CD4-positive, alpha-beta memory T cell (primary cell): Measurements from ENCODE around the gene SLC7A11. TPM values are rescaled to one million over a fixed set of nuclear protein-coding genes. Genes with fewer than 3 reads are reported as not detected.

Source experiments
- CTCF ChIA-PET: fragments of 350-600 bp; sonication (Branson Sonifier 250); formaldehyde crosslinking; loops from one replicate; lab custom pipeline; 2021; ENCODE audit warnings: inconsistent platforms; ENCODE audit not compliant: partially characterized antibody; lab: Charles Lee
- POLR2A ChIA-PET: fragments of 350-600 bp; sonication (Branson Sonifier 250); formaldehyde crosslinking; loops from one replicate; lab custom pipeline; 2021; ENCODE audit not compliant: partially characterized antibody; lab: Charles Lee
- DNase-seq, 5 donors: peaks; one replicate each; pipeline versions ENCODE4 v3.0.0 to v3.0.0-alpha.2; 2020 to 2022; ENCODE audit warnings: mixed read lengths in 1 of 5
- H3K27ac ChIP-seq: one replicate; pipeline ENCODE4 v1.7.0; 2013; ENCODE audit warnings: low read depth, low read length
- H3K27me3 ChIP-seq: 2 replicates; pipeline ENCODE4 v1.7.0; 2013; ENCODE audit warnings: mild to moderate bottlenecking, low read length, moderate library complexity; ENCODE audit not compliant: insufficient read depth
- H3K36me3 ChIP-seq: 2 replicates; pipeline ENCODE4 v1.7.0; 2013; ENCODE audit warnings: mild to moderate bottlenecking, low read length, moderate library complexity; ENCODE audit not compliant: insufficient read depth
- H3K4me1 ChIP-seq: 2 replicates; pipeline ENCODE4 v1.7.0; 2013; ENCODE audit warnings: mild to moderate bottlenecking, low read length, moderate library complexity; ENCODE audit not compliant: insufficient read depth
- H3K4me3 ChIP-seq, 2 donors: one replicate each; pipeline ENCODE4 v1.7.0; 2013; ENCODE audit warnings: low read length in 2 of 2, mild to moderate bottlenecking in 1 of 2
- H3K9me3 ChIP-seq, 2 donors: one replicate each; pipeline ENCODE4 v1.7.0; 2013; ENCODE audit warnings: low read length in 2 of 2, control low read depth in 1 of 2; ENCODE audit not compliant: control insufficient read depth in 1 of 2
- H3K27ac Mint-ChIP-seq, 7 donors: one replicate each; pipeline ENCODE4 v1.8.0; 2020 to 2021; ENCODE audit warnings: mixed read lengths in 7 of 7, mild to moderate bottlenecking in 6 of 7, inconsistent platforms in 3 of 7, moderate library complexity in 3 of 7
- H3K27me3 Mint-ChIP-seq, 2 donors: one replicate each; pipeline ENCODE4 v1.8.0; 2020 to 2021; ENCODE audit warnings: mixed read lengths in 2 of 2
- H3K36me3 Mint-ChIP-seq, 2 donors: one replicate each; pipeline ENCODE4 v1.8.0; 2020 to 2021; ENCODE audit warnings: mixed read lengths in 2 of 2, inconsistent platforms in 1 of 2, mild to moderate bottlenecking in 1 of 2
- H3K4me1 Mint-ChIP-seq, 4 donors: one replicate each; pipeline ENCODE4 v1.8.0; 2020 to 2021; ENCODE audit warnings: mixed read lengths in 4 of 4, mild to moderate bottlenecking in 1 of 4
- H3K4me3 Mint-ChIP-seq, 8 donors: one replicate each; pipeline ENCODE4 v1.8.0; 2020 to 2021; ENCODE audit warnings: mixed read lengths in 8 of 8, mild to moderate bottlenecking in 7 of 8, moderate library complexity in 6 of 8, inconsistent platforms in 3 of 8
- H3K9me3 Mint-ChIP-seq, 8 donors: one replicate each; pipeline ENCODE4 v1.8.0; 2020 to 2021; ENCODE audit warnings: mixed read lengths in 8 of 8, mild to moderate bottlenecking in 5 of 8, inconsistent platforms in 3 of 8, moderate library complexity in 1 of 8
- intact Hi-C: fragments of 100-400 bp; cut with micrococcal nuclease; formaldehyde crosslinking; loops from one replicate; pipeline ENCODE4 v1.15.1; 2023
- polyA plus RNA-seq, 2 donors: library from polyadenylated mRNA; unstranded; fragments of 300-500 nt; fragmentation: Illumina TruSeq; gene quantifications; one replicate each; pipeline ENCODE4 v1.2.3, GENCODE V29; 2021
- total RNA-seq, 2 experiments: library from RNA; stranded (reverse); gene quantifications; one replicate each; pipeline ENCODE4 v1.2.3, GENCODE V29; 2021

The SLC7A11 gene
- total and polyA plus RNA-seq, 4 experiments from 2014 or later, result 0.78 to 0.93 TPM; not detected in 2

DNA sequence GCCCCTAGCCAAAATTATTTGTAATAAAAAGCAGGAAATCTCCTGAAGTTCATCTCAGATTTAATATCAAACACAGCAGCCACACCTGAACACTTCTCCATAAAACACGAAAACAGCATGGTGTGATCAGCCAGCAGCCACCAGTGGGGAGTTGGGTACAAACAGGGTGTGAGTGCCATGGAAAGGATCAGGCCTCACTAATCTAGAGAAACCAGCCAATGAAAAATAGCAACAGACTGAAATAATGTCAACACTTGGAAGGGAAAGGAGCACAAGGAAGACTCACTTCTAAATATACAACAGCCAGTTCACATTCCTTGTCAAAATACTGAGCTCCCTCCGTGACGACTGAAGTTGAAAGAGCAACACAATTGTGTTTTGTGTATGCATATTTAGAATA is 46.0 kb downstream of the SLC7A11 start:
- no peak overlapping the region for H3K4me3 Mint-ChIP-seq
- H3K36me3 Mint-ChIP-seq, result no peaks in the 10 kb centered on the region
- peaks cover 0 to 2% (median 0%) of the 10 kb centered on the region in 8 donors for H3K9me3 Mint-ChIP-seq
- intact Hi-C loops, result loop anchor here (10.0 kb wide), 1 partner anchor 61 kb away; no protein-coding TSS in a partner anchor
- H3K27me3 ChIP-seq, result no peaks in the 10 kb centered on the region
- H3K4me1 ChIP-seq, result no peaks in the 10 kb centered on the region
- H3K27ac ChIP-seq, result no peak overlapping the region
- no peaks in the 10 kb centered on the region for H3K36me3 ChIP-seq
- no peaks in the 10 kb centered on the region for H3K9me3 ChIP-seq
- H3K27ac Mint-ChIP-seq, result no peak overlapping the region
- H3K27me3 Mint-ChIP-seq, result no peaks in the 10 kb centered on the region
- ChIA-PET POLR2A (no interaction called here), CTCF (no interaction called here)
- H3K4me3 ChIP-seq, result no peak overlapping the region
- no peaks in the 10 kb centered on the region for H3K4me1 Mint-ChIP-seq
- DNase-seq, result no peak

DNA sequence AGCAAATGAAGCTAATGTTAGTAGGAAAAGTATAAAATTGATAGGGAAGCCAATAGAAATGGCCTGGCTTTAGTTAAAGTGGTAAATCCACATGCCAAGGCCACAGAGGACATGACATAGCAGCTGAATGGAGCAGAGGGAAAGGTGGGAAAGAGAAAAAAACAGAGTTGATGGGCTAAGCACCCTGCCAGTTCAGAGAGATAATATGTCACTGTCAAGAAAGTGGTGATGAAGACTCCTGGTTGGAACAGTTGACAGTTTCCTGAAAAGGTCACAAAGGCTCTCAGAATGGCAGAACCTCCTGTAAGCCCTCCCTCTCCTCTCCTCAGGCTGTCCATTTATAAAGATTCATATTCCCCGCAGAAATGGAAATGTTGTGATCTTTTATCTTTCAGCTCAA is 48.2 kb downstream of the SLC7A11 start:
- Histone ChIP-seq H3K27ac (no peak overlapping the region), H3K9me3 (no peaks in the 10 kb centered on the region), H3K36me3 (no peaks in the 10 kb centered on the region), H3K4me1 (no peaks in the 10 kb centered on the region), H3K4me3 (no peak overlapping the region), H3K27me3 (no peaks in the 10 kb centered on the region)
- Mint-ChIP-seq H3K4me1 (no peaks in the 10 kb centered on the region), H3K9me3 (peaks cover 0 to 3% (median 0%) of the 10 kb centered on the region in 8 donors), H3K27ac (no peak overlapping the region), H3K36me3 (no peaks in the 10 kb centered on the region), H3K27me3 (no peaks in the 10 kb centered on the region), H3K4me3 (no peak overlapping the region)
- no peak for DNase-seq
- ChIA-PET POLR2A (no interaction called here), CTCF (no interaction called here)
- intact Hi-C loops, result loop anchor here (10.0 kb wide), 1 partner anchor 59 kb away; no protein-coding TSS in a partner anchor

DNA sequence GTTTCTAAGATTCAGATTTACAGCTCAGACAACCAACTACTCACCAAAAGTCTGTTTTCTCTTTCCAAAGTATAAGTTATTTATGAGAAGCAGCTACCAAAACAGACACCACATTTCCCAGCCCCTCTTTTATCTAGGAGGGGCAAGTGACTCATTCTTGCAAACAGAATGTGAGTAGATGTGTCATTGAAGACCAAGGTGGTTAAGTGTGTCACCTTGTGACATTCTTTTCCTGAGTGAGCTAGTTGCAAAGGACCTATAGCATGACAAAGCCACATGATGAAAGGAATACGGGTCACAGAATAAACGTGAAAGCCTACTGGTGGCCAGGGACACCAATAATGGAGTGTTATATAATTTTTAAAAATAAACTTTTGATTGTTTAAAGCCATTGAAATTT is 50.0 kb downstream of the SLC7A11 start:
- no peak overlapping the region for H3K4me3 Mint-ChIP-seq
- no peaks in the 10 kb centered on the region for H3K4me1 ChIP-seq
- no peaks in the 10 kb centered on the region for H3K27me3 ChIP-seq
- H3K4me3 ChIP-seq, result no peak overlapping the region
- intact Hi-C loops, result loop anchor here (10.0 kb wide), 1 partner anchor 57 kb away; no protein-coding TSS in a partner anchor
- peaks cover 0 to 3% (median 0%) of the 10 kb centered on the region in 8 donors for H3K9me3 Mint-ChIP-seq
- H3K36me3 Mint-ChIP-seq, result no peaks in the 10 kb centered on the region
- no peak overlapping the region for H3K27ac ChIP-seq
- no peaks in the 10 kb centered on the region for H3K9me3 ChIP-seq
- no peaks in the 10 kb centered on the region for H3K27me3 Mint-ChIP-seq
- no peak overlapping the region for H3K27ac Mint-ChIP-seq
- no peaks in the 10 kb centered on the region for H3K36me3 ChIP-seq
- DNase-seq, result no peak
- POLR2A ChIA-PET, result no interaction called here
- H3K4me1 Mint-ChIP-seq, result no peaks in the 10 kb centered on the region
- CTCF ChIA-PET, result no interaction called here

DNA sequence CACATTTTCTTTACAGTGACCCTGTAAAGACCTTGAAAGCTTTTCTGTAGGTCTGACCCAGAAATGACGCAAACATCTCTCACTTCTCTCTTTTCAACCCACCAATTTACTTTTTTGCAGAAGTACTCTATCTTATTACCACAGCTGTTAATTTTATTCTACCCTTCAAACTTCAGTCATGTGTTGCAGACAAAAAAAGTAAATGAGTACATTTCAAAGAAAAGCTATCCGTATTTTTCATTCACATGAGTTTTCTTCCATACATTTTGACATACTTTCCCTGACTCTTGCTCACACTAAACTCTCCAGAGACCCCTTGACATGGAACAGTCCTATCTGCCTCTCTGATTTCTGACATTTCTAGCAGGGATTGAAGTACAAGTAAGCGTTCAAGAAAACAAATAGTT is 51.7 kb downstream of the SLC7A11 start:
- H3K4me3 ChIP-seq, result no peak overlapping the region
- H3K4me3 Mint-ChIP-seq, result no peak overlapping the region
- no peaks in the 10 kb centered on the region for H3K27me3 Mint-ChIP-seq
- no peak overlapping the region for H3K27ac ChIP-seq
- H3K36me3 Mint-ChIP-seq, result no peaks in the 10 kb centered on the region
- CTCF ChIA-PET, result no interaction called here
- peaks cover 0 to 3% (median 0%) of the 10 kb centered on the region in 8 donors for H3K9me3 Mint-ChIP-seq
- H3K4me1 Mint-ChIP-seq, result no peaks in the 10 kb centered on the region
- DNase-seq, result no peak
- no peak overlapping the region for H3K27ac Mint-ChIP-seq
- H3K4me1 ChIP-seq, result no peaks in the 10 kb centered on the region
- H3K27me3 ChIP-seq, result no peaks in the 10 kb centered on the region
- POLR2A ChIA-PET, result no interaction called here
- intact Hi-C loops, result loop anchor here (10.0 kb wide), 1 partner anchor 56 kb away; no protein-coding TSS in a partner anchor
- H3K36me3 ChIP-seq, result no peaks in the 10 kb centered on the region
- H3K9me3 ChIP-seq, result no peaks in the 10 kb centered on the region

DNA sequence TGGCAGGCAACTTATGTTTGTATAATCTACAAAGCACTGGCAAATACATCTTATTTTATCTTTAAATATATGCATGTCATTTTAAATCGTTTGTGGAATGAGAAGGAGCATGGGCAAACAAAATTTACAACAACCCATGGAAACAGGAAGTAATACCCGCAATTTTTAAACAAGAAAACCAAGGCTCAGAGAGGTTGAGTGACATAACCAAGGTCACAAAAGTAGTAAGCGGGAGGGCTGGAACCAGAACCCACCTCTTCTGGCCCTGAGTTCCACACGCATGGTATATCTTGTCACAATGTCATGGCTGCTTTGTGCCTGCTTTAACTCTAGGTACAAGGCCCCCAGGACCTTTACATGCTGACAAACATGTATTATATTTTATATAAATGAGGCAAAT is 52.9 kb downstream of the SLC7A11 start:
- no peaks in the 10 kb centered on the region for H3K36me3 Mint-ChIP-seq
- Histone ChIP-seq H3K4me1 (no peaks in the 10 kb centered on the region), H3K36me3 (no peaks in the 10 kb centered on the region), H3K27ac (no peak overlapping the region), H3K4me3 (no peak overlapping the region), H3K27me3 (no peaks in the 10 kb centered on the region), H3K9me3 (no peaks in the 10 kb centered on the region)
- no peaks in the 10 kb centered on the region for H3K4me1 Mint-ChIP-seq
- ChIA-PET POLR2A (no interaction called here), CTCF (no interaction called here)
- H3K27ac Mint-ChIP-seq, result no peak overlapping the region
- peaks cover 0 to 3% (median 0%) of the 10 kb centered on the region in 8 donors for H3K9me3 Mint-ChIP-seq
- DNase-seq, result no peak
- no peaks in the 10 kb centered on the region for H3K27me3 Mint-ChIP-seq
- H3K4me3 Mint-ChIP-seq, result no peak overlapping the region
- intact Hi-C loops, result no loop called here

DNA sequence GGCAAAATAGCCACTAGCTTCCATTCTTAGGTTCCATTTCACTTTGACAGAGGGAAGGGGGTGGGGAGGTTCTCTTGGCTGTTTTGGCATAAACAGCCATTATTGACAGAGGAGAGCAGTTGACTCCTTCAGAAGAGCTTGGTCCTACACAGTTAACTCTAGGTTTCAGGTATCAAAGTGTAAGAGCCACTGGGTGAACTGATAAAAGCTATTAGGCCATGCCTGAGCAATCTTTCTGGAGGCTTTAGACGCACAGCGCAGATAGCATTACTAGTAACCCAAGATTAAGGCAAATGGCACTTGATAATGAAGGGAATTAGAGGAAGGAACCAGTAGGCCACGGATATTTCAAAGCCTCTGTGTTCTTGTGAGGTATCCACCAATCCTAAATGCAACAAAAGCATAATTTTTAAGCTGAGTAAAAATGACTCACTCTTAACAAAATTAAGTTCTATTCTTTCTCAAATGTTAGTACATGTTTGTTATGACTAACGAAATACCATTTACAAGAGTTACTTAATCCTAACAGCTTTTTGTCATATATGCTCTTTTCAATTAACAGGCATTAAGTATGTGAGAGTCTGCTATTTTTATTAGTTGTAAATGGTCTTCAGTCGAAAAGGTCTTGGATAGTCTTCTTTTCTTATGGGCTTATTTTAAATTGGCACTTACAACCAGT is 53.6 kb downstream of the SLC7A11 start:
- no peaks in the 10 kb centered on the region for H3K9me3 ChIP-seq
- H3K4me1 ChIP-seq, result no peaks in the 10 kb centered on the region
- CTCF ChIA-PET, result no interaction called here
- Mint-ChIP-seq H3K36me3 (no peaks in the 10 kb centered on the region), H3K4me3 (no peak overlapping the region), H3K27me3 (no peaks in the 10 kb centered on the region), H3K9me3 (peaks cover 0 to 3% (median 0%) of the 10 kb centered on the region in 8 donors), H3K27ac (no peak overlapping the region), H3K4me1 (no peaks in the 10 kb centered on the region)
- POLR2A ChIA-PET, result no interaction called here
- intact Hi-C loops, result no loop called here
- no peaks in the 10 kb centered on the region for H3K36me3 ChIP-seq
- DNase-seq, result no peak
- H3K4me3 ChIP-seq, result no peak overlapping the region
- H3K27ac ChIP-seq, result no peak overlapping the region
- H3K27me3 ChIP-seq, result no peaks in the 10 kb centered on the region

DNA sequence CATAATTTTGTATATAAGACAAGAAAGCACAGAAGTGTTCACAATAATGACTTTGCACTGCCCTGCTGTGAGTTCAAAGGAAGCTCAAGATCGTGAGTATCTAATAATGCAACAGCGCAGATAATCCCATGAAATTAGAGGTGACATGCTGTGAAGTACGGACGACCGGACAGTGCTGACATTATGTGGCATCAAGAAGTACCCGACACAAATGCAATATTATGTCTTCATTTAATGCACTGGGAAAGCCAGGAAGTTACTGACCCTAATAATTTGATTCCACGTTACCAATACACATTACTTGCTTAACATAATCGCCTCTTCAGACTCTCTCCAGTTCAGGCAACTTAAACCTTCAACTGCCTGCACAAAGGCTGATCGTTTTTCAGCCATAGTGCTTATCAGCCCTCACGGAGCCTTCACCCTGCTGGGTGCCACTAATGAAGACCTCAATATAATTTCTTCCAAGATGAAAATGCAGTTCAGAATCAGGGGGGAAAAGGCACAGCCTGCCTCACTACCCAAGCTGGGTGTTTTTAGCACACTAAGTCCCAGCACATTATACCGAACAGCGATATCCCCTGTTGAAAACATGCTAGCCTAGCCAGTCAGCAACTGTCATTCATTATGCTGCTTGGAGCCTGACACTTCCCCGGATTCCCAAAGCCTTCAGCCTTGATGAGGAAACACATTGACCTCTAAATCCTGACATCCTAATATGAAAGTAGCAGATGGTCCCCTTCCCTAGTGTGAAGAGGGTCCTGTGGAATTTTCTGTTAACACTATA is 56.1 kb downstream of the SLC7A11 start:
- H3K9me3 ChIP-seq, result no peaks in the 10 kb centered on the region
- no peak overlapping the region for H3K27ac ChIP-seq
- Mint-ChIP-seq H3K4me3 (no peak overlapping the region), H3K36me3 (no peaks in the 10 kb centered on the region), H3K9me3 (no peaks in the 10 kb centered on the region), H3K4me1 (no peaks in the 10 kb centered on the region), H3K27ac (no peak overlapping the region), H3K27me3 (no peaks in the 10 kb centered on the region)
- no peaks in the 10 kb centered on the region for H3K36me3 ChIP-seq
- no peaks in the 10 kb centered on the region for H3K27me3 ChIP-seq
- ChIA-PET CTCF (no interaction called here), POLR2A (no interaction called here)
- intact Hi-C loops, result no loop called here
- no peaks in the 10 kb centered on the region for H3K4me1 ChIP-seq
- no peak overlapping the region for H3K4me3 ChIP-seq
- no peak for DNase-seq
